Ascending aorta (tissue), 2 donors: ENCODE data around the gene MAP3K15. TPM values are rescaled to one million over a fixed set of nuclear protein-coding genes. Genes with fewer than 3 reads are reported as not detected.
"Not testable (repeated sequence)": the region's sequence is repeated elsewhere in the genome, so short reads cannot be mapped to it uniquely, and the experiment has no call there.

Experiments used
- DNase-seq, 2 donors: peaks; one replicate each; pipeline ENCODE4 v3.0.0-alpha.2; 2019; ENCODE audit warnings: low spot score in 2 of 2
- H3K27ac ChIP-seq, 2 donors: fragments of 200-600 bp; sonication (generic); one replicate each; pipeline ENCODE4 v1.5.1; 2016 to 2017; ENCODE audit warnings: mild to moderate bottlenecking in 1 of 2
- H3K27me3 ChIP-seq: fragments of 200-600 bp; sonication (generic); one replicate; pipeline ENCODE4 v1.5.1; 2017
- H3K36me3 ChIP-seq, 2 donors: fragments of 200-600 bp; sonication (generic); one replicate each; pipeline ENCODE4 v1.5.1; 2016
- H3K4me1 ChIP-seq, 2 donors: fragments of 200-600 bp; sonication (generic); one replicate each; pipeline ENCODE4 v1.5.1; 2016 to 2017; ENCODE audit warnings: mild to moderate bottlenecking in 1 of 2
- H3K4me3 ChIP-seq, 2 donors: fragments of 200-600 bp; sonication (generic); one replicate each; pipeline ENCODE4 v1.5.1; 2016 to 2017; ENCODE audit warnings: mild to moderate bottlenecking in 1 of 2
- H3K9me3 ChIP-seq, 2 donors: fragments of 200-600 bp; sonication (generic); one replicate each; pipeline ENCODE4 v1.5.1; 2016
- CTCF ChIP-seq, 3 experiments: fragments of 200-600 bp in 2 of 3; fragments of 450-650 bp in 1 of 3; sonication (generic) in 2 of 3; IDR thresholded peaks; one replicate each; pipeline ENCODE4 v1.5.1; 2016 to 2019; ENCODE audit warnings: antibody characterized with exemption in 3 of 3, mild to moderate bottlenecking in 1 of 3, moderate library complexity in 1 of 3
- intact Hi-C: fragments of 100-400 bp; cut with DNase I; formaldehyde crosslinking; loops from one replicate; pipeline ENCODE4 v1.15.1; 2023
- total RNA-seq: library from RNA; depleted of rRNA; stranded (reverse); fragments of >200 nt; gene quantifications from one replicate; pipeline ENCODE4 v1.1.0, GENCODE V29; 2016

The MAP3K15 gene
- total RNA-seq, 1 donor from 2014 or later: 0.21 TPM

GRCh38 chrX:19479458-19479857 is 35.9 kb downstream of the MAP3K15 start:
- H3K27me3 ChIP-seq: no peaks in the 10 kb centered on the region
- no peak for DNase-seq
- H3K4me1 ChIP-seq: no peaks in the 10 kb centered on the region
- no peak overlapping the region for H3K27ac ChIP-seq
- TF ChIP-seq CTCF (IDR thresholded peaks at IDR 0.05): no peak
- H3K4me3 ChIP-seq: no peak overlapping the region
- H3K9me3 ChIP-seq: no peaks in the 10 kb centered on the region
- no peaks in the 10 kb centered on the region for H3K36me3 ChIP-seq
- intact Hi-C loops: no loop called here

- not testable (repeated sequence) for H3K27ac ChIP-seq, H3K36me3 ChIP-seq, H3K27me3 ChIP-seq, H3K4me1 ChIP-seq, H3K4me3 ChIP-seq, H3K9me3 ChIP-seq, DNase-seq
- intact Hi-C loops: loop anchor here (10.0 kb wide), 1 partner anchor 84 kb away; no protein-coding TSS in a partner anchor
These were observed 46.9 kb downstream of the MAP3K15 start for GRCh38 chrX:19468383-19468782.

GRCh38 chrX:19462879-19463278 is 52.4 kb downstream of the MAP3K15 start:
- no peaks in the 10 kb centered on the region for H3K27me3 ChIP-seq
- no peak for TF ChIP-seq CTCF (IDR thresholded peaks at IDR 0.05)
- intact Hi-C loops: loop anchor here (10.0 kb wide), 1 partner anchor 78 kb away; no protein-coding TSS in a partner anchor
- no peaks in the 10 kb centered on the region for H3K9me3 ChIP-seq
- H3K4me3 ChIP-seq: no peak overlapping the region
- no peaks in the 10 kb centered on the region for H3K4me1 ChIP-seq
- H3K36me3 ChIP-seq: no peaks in the 10 kb centered on the region
- DNase-seq: no peak
- H3K27ac ChIP-seq: no peak overlapping the region

GRCh38 chrX:19462231-19462630 is 53.1 kb downstream of the MAP3K15 start:
- Histone ChIP-seq H3K9me3 (no peaks in the 10 kb centered on the region), H3K36me3 (no peaks in the 10 kb centered on the region), H3K4me3 (no peak overlapping the region), H3K4me1 (no peaks in the 10 kb centered on the region), H3K27ac (no peak overlapping the region), H3K27me3 (no peaks in the 10 kb centered on the region)
- TF ChIP-seq CTCF (IDR thresholded peaks at IDR 0.05): no peak
- DNase-seq: no peak
- intact Hi-C loops: loop anchor here (10.0 kb wide), 1 partner anchor 77 kb away; no protein-coding TSS in a partner anchor

GRCh38 chrX:19457662-19458061 is 57.6 kb downstream of the MAP3K15 start:
- H3K27ac ChIP-seq: no peak overlapping the region
- no peaks in the 10 kb centered on the region for H3K27me3 ChIP-seq
- DNase-seq: no peak
- no peak overlapping the region for H3K4me3 ChIP-seq
- no peaks in the 10 kb centered on the region for H3K4me1 ChIP-seq
- TF ChIP-seq CTCF (IDR thresholded peaks at IDR 0.05): no peak
- H3K9me3 ChIP-seq: no peaks in the 10 kb centered on the region
- H3K36me3 ChIP-seq: no peaks in the 10 kb centered on the region
- intact Hi-C loops: no loop called here

- Histone ChIP-seq H3K27ac (no peak overlapping the region), H3K27me3 (no peaks in the 10 kb centered on the region), H3K9me3 (no peaks in the 10 kb centered on the region), H3K4me1 (no peaks in the 10 kb centered on the region), H3K4me3 (no peak overlapping the region), H3K36me3 (no peaks in the 10 kb centered on the region)
- intact Hi-C loops: no loop called here
- TF ChIP-seq CTCF (IDR thresholded peaks at IDR 0.05): no peak
- no peak for DNase-seq
These were observed 67.2 kb downstream of the MAP3K15 start for GRCh38 chrX:19448077-19448476.
